Ecto neural progenitor cell (in vitro differentiated cells): ENCODE measurements around the gene PEAK1.

Experiments used
- DNase-seq: peaks from one replicate; pipeline ENCODE4 v3.0.0-alpha.2; 2018; ENCODE audit warnings: low spot score

The PEAK1 gene

DNA sequence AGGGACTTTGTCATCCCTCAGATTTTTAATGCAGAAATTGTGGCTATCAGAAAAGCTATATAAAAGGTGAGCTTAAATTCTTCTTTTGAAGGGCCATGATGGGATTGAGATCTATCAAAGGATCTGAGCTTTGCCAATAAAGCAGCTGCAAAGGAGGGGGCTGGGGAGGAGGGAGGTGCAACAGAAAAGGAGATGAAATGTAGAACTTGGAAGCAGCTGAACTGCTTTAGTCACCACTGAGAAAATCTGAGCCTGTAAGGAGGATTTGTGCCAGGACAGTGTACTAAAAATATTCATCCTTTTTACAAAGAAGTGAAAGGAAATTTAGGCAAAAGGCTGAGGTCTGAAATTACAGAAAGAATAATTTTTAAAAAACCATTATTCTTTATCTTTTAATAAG is 359.4 kb downstream of the PEAK1 start:
- no peak for DNase-seq

DNA sequence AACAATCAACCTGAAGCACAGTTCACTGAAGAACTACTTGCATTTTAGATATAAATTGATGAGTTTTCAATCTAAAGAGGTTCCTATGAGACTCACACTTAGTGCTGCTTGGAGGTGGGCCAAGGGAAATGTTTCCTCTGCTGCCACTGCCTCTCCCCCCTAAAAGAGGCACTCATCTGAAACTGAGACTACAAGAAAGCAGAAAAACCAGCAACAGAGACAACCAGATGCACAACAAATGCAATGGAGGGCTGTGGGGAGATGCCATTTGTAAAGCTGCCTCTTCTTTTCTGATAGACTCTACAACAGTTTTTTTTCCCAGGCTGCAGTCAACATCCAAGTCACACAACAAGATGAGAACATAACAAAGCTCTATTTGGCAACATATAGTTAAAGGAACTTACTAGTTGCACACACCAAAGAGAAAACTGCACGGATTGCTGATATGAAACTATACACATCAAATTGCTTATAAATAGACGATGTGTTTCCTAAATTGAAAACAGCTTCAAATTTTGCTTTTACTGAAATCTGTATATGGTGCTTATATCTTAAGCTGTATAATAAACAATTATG is 360.0 kb downstream of the PEAK1 start:
- DNase-seq, result no peak

DNA sequence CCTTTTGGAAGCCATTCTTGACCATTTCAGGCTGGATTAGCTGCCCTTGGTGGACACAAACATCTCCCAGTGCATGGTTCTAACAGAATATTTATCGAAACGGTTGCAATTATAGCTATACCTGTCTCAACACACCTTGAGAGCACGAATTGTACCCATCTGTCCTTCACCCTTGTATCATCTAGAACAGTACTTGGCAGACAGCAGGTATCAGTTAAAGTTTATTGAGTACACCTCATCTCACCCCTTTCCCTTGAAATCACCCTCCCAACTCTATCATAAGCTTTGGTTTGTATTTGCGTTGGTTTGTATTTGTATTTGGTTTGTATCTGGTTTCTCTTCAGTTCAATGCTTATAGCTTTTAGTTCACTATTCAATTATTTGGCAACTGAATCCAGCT is 361.4 kb downstream of the PEAK1 start:
- no peak for DNase-seq

DNA sequence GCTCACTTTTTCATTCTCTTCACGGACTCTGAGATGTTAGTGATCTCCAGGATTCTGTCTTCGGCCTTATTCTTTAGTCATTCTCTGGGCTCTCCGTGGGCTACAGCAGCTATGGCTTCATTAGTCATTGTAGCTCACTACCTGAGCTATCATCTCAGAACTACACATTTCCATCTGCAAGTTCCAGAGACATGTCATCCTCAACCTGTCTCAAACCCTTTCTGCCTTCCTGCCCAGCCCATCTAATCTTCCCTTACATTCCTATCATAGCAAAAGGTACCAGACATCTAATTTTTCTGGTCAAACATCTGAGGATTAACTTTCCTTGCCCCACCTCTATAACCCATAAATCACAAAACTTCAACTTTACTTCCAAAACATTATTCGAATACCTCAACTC is 362.2 kb downstream of the PEAK1 start:
- DNase-seq, result no peak

DNA sequence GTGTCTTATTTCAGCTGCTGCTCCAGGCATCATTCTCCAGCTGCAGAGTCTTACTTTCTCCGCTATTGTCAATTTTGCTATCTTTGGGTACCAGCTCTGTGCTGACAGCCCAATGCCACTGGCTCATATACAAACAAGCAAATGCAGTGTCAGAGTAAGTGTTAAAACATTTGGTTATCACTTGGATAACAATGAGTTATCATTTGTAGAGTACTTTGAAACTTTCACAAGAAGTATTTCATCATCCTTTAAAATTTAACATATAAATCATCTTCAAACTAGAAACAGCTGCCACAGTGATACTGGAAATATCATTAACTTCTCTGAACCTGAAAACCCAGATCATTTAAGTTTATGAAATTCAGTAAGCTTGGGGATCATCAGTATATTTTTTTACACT is 362.8 kb downstream of the PEAK1 start:
- DNase-seq, result no peak

- DNase-seq, result no peak
Measured at GRCh38 chr15:77053709-77054108, 366.2 kb downstream of the PEAK1 start.

- DNase-seq, result no peak
Measured at GRCh38 chr15:77052556-77052955, 367.3 kb downstream of the PEAK1 start.
